Mesenchymal stem cell (in vitro differentiated cells and primary cell): ENCODE results near the gene TRAF3IP1.

Experiments
- DNase-seq: peaks from one replicate; pipeline ENCODE4 v3.0.0-alpha.2; 2013
- H2AFZ ChIP-seq: one replicate; pipeline ENCODE4 v1.6.1; 2013; ENCODE audit warnings: low read depth, mild to moderate bottlenecking, control low read depth, inconsistent platforms, low read length, moderate library complexity
- H2AK5ac ChIP-seq: 2 replicates; pipeline ENCODE4 v1.6.1; 2013; ENCODE audit warnings: low read length, moderate library complexity, mild to moderate bottlenecking, inconsistent platforms; ENCODE audit not compliant: severe bottlenecking
- H2BK120ac ChIP-seq: one replicate; pipeline ENCODE4 v1.6.1; 2013; ENCODE audit warnings: low read depth, mild to moderate bottlenecking, inconsistent platforms, low read length, moderate library complexity
- H2BK12ac ChIP-seq, 2 experiments: one replicate each; pipeline ENCODE4 v1.6.1; 2013; ENCODE audit warnings: inconsistent platforms in 2 of 2, low read length in 2 of 2, mild to moderate bottlenecking in 2 of 2, moderate library complexity in 2 of 2, control low read depth in 1 of 2
- H2BK15ac ChIP-seq: one replicate; pipeline ENCODE4 v1.6.1; 2013; ENCODE audit warnings: mild to moderate bottlenecking, low read depth, inconsistent platforms; ENCODE audit not compliant: poor library complexity, severe bottlenecking
- H2BK5ac ChIP-seq: 2 replicates; pipeline ENCODE4 v1.6.1; 2013; ENCODE audit warnings: low read depth, mild to moderate bottlenecking, low read length, control low read depth, inconsistent platforms; ENCODE audit not compliant: poor library complexity, severe bottlenecking
- H3K14ac ChIP-seq, 2 experiments: one replicate each; pipeline ENCODE4 v1.6.1; 2013; ENCODE audit warnings: inconsistent platforms in 2 of 2, low read length in 2 of 2, control low read depth in 1 of 2, mild to moderate bottlenecking in 1 of 2, moderate library complexity in 1 of 2
- H3K18ac ChIP-seq, 2 experiments: one replicate each; pipeline ENCODE4 v1.6.1; 2013; ENCODE audit warnings: inconsistent platforms in 2 of 2, low read length in 2 of 2, control low read depth in 1 of 2, low read depth in 1 of 2, mild to moderate bottlenecking in 1 of 2
- H3K23ac ChIP-seq, 2 experiments: one replicate each; pipeline ENCODE4 v1.6.1; 2013; ENCODE audit warnings: inconsistent platforms in 2 of 2, low read length in 2 of 2, mild to moderate bottlenecking in 2 of 2, moderate library complexity in 2 of 2, control low read depth in 1 of 2
- H3K27ac ChIP-seq: 2 replicates; pipeline ENCODE4 v1.5.1; 2013; ENCODE audit warnings: mild to moderate bottlenecking, moderate library complexity, low read length, control low read depth, inconsistent platforms; ENCODE audit not compliant: poor library complexity, severe bottlenecking
- H3K27me3 ChIP-seq, 2 experiments: 2 replicates each; pipeline versions ENCODE4 v1.6.1 to v1.7.0; 2013; ENCODE audit warnings: low read length in 2 of 2, mild to moderate bottlenecking in 2 of 2, moderate library complexity in 2 of 2, control low read depth in 1 of 2, inconsistent platforms in 1 of 2; ENCODE audit not compliant: control insufficient read depth in 1 of 2, insufficient read depth in 1 of 2
- H3K36me3 ChIP-seq, 2 experiments: 2 replicates each; pipeline versions ENCODE4 v1.6.1 to v1.7.0; 2013; ENCODE audit warnings: low read length in 2 of 2, control low read depth in 1 of 2, inconsistent platforms in 1 of 2, low read depth in 1 of 2, mild to moderate bottlenecking in 1 of 2; ENCODE audit not compliant: insufficient read depth in 2 of 2, control insufficient read depth in 1 of 2
- H3K4ac ChIP-seq, 2 experiments: one replicate each; pipeline ENCODE4 v1.6.1; 2013; ENCODE audit warnings: inconsistent platforms in 2 of 2, low read length in 2 of 2, mild to moderate bottlenecking in 2 of 2, moderate library complexity in 2 of 2, control low read depth in 1 of 2, low read depth in 1 of 2
- H3K4me1 ChIP-seq: 2 replicates; pipeline ENCODE4 v1.6.1; 2013; ENCODE audit warnings: low read depth, low read length, control low read depth; ENCODE audit not compliant: control insufficient read depth, insufficient read depth
- H3K4me2 ChIP-seq: 2 replicates; pipeline ENCODE4 v1.6.1; 2013; ENCODE audit warnings: low read length, mild to moderate bottlenecking, inconsistent platforms; ENCODE audit not compliant: poor library complexity, severe bottlenecking
- H3K4me3 ChIP-seq, 2 experiments: 2 replicates each; pipeline versions ENCODE4 v1.5.1 to v1.7.0; 2013; ENCODE audit warnings: low read length in 2 of 2, mild to moderate bottlenecking in 2 of 2, control low read depth in 1 of 2, low read depth in 1 of 2; ENCODE audit not compliant: insufficient read depth in 1 of 2
- H3K79me1 ChIP-seq: replicated peaks from 2 replicates; pipeline ENCODE4 v1.6.1; 2013; ENCODE audit warnings: mild to moderate bottlenecking, control low read depth, low read length, inconsistent platforms; ENCODE audit not compliant: poor library complexity, severe bottlenecking
- H3K9ac ChIP-seq: 2 replicates; pipeline ENCODE4 v1.7.0; 2013; ENCODE audit warnings: mild to moderate bottlenecking, low read length, moderate library complexity
- H3K9me3 ChIP-seq: 2 replicates; pipeline ENCODE4 v1.7.0; 2013; ENCODE audit warnings: mild to moderate bottlenecking, low read length; ENCODE audit not compliant: control insufficient read depth
- H4K8ac ChIP-seq: one replicate; pipeline ENCODE4 v1.6.1; 2013; ENCODE audit warnings: inconsistent platforms, mild to moderate bottlenecking, low read length, moderate library complexity
- H4K91ac ChIP-seq: one replicate; pipeline ENCODE4 v1.6.1; 2013; ENCODE audit warnings: mild to moderate bottlenecking, low read length, inconsistent platforms
- WGBS: methylation state at CpG from one replicate; pipeline ENCODE4 v1.1.7; 2013; ENCODE audit warnings: mixed read lengths; 5-methylcytosine and 5-hydroxymethylcytosine counted together

The TRAF3IP1 gene

GRCh38 chr2:238326801-238327365 is 6.6 kb downstream of the TRAF3IP1 start:
- Histone ChIP-seq H4K91ac (no peak overlapping the region), H2AFZ (no peak overlapping the region), H3K9me3 (no peaks in the 10 kb centered on the region), H3K27ac (no peak overlapping the region), H3K9ac (no peak overlapping the region), H3K27me3 (no peaks in the 10 kb centered on the region), H3K79me1 (peaks cover 52% of the 10 kb centered on the region), H3K23ac (no peak overlapping the region), H2BK5ac (no peak overlapping the region), H2BK15ac (no peak overlapping the region), H3K36me3 (peaks cover 44 to 49% of the 10 kb centered on the region in 2 experiments), H2AK5ac (no peak overlapping the region), H3K4me2 (no peak overlapping the region), H3K4ac (no peak overlapping the region), H3K14ac (no peak overlapping the region), H3K4me1 (peaks cover 3% of the 10 kb centered on the region), H2BK120ac (no peak overlapping the region), H4K8ac (no peak overlapping the region), H3K18ac (no peak overlapping the region), H2BK12ac (no peak overlapping the region), H3K4me3 (no peak overlapping the region)
- WGBS = 94% methylated on average over 11 of the region's 12 CpGs
- DNase-seq = no peak

- peaks cover 52% of the 10 kb centered on the region for H3K79me1 ChIP-seq
- no peaks in the 10 kb centered on the region for H3K4me1 ChIP-seq
- H2BK12ac ChIP-seq = no peak overlapping the region
Observed at GRCh38 chr2:238327751-238328150, 7.4 kb downstream of the TRAF3IP1 start.

GRCh38 chr2:238330391-238330790 is 10.1 kb downstream of the TRAF3IP1 start:
- Histone ChIP-seq H3K27me3 (no peaks in the 10 kb centered on the region), H3K9me3 (no peaks in the 10 kb centered on the region), H4K8ac (no peak overlapping the region), H3K27ac (no peak overlapping the region), H2BK120ac (no peak overlapping the region), H2AK5ac (no peak overlapping the region), H3K79me1 (peaks cover 39% of the 10 kb centered on the region), H3K4ac (peak overlapping the region in 1 of 2 experiments; percentile 21), H2BK12ac (no peak overlapping the region), H3K14ac (no peak overlapping the region), H3K36me3 (peaks cover 38 to 58% of the 10 kb centered on the region in 2 experiments), H2BK15ac (no peak overlapping the region), H3K18ac (no peak overlapping the region), H4K91ac (no peak overlapping the region), H2AFZ (no peak overlapping the region), H3K23ac (no peak overlapping the region), H3K4me2 (no peak overlapping the region), H2BK5ac (no peak overlapping the region), H3K4me3 (no peak overlapping the region), H3K9ac (no peak overlapping the region), H3K4me1 (no peaks in the 10 kb centered on the region)
- WGBS = 93% methylated on average over 9 of the region's 9 CpGs
- no peak for DNase-seq

More at GRCh38 chr2:238327751-238328150, 7.4 kb downstream of the TRAF3IP1 start:
- no peak overlapping the region for H2AFZ ChIP-seq
- H3K4ac ChIP-seq = no peak overlapping the region
- H3K27ac ChIP-seq = no peak overlapping the region
- no peak overlapping the region for H3K23ac ChIP-seq
- H3K18ac ChIP-seq = no peak overlapping the region
- H3K27me3 ChIP-seq = no peaks in the 10 kb centered on the region
- H4K91ac ChIP-seq = no peak overlapping the region
- no peak for DNase-seq
- H3K14ac ChIP-seq = no peak overlapping the region
- no peak overlapping the region for H2BK5ac ChIP-seq
- H4K8ac ChIP-seq = no peak overlapping the region
- no CpG with 5 or more reads among the region's 3 CpGs for WGBS
- H2BK15ac ChIP-seq = no peak overlapping the region
- H3K9me3 ChIP-seq = no peaks in the 10 kb centered on the region
- no peak overlapping the region for H3K4me2 ChIP-seq
- H2AK5ac ChIP-seq = no peak overlapping the region
- no peak overlapping the region for H2BK120ac ChIP-seq
- no peak overlapping the region for H3K4me3 ChIP-seq
- peaks cover 44 to 49% of the 10 kb centered on the region in 2 experiments for H3K36me3 ChIP-seq
- no peak overlapping the region for H3K9ac ChIP-seq

GRCh38 chr2:238331916-238332315 is 11.6 kb downstream of the TRAF3IP1 start:
- H2AK5ac ChIP-seq = no peak overlapping the region
- 94% methylated on average over 4 of the region's 5 CpGs for WGBS

More at GRCh38 chr2:238331916-238332315, 11.6 kb downstream of the TRAF3IP1 start:
- no peak overlapping the region for H3K23ac ChIP-seq
- no peak overlapping the region for H2BK5ac ChIP-seq
- H3K18ac ChIP-seq = no peak overlapping the region
- H3K4me1 ChIP-seq = peaks cover 3% of the 10 kb centered on the region
- no peak for DNase-seq
- no peak overlapping the region for H2AFZ ChIP-seq
- no peaks in the 10 kb centered on the region for H3K27me3 ChIP-seq
- H2BK12ac ChIP-seq = no peak overlapping the region
- H3K79me1 ChIP-seq = peaks cover 32% of the 10 kb centered on the region
- H3K14ac ChIP-seq = no peak overlapping the region
- H4K8ac ChIP-seq = no peak overlapping the region
- no peak overlapping the region for H3K4ac ChIP-seq
- H3K27ac ChIP-seq = no peak overlapping the region
- H3K9ac ChIP-seq = no peak overlapping the region
- H2BK15ac ChIP-seq = no peak overlapping the region
- H3K4me2 ChIP-seq = no peak overlapping the region
- no peak overlapping the region for H3K4me3 ChIP-seq
- peaks cover 29 to 63% of the 10 kb centered on the region in 2 experiments for H3K36me3 ChIP-seq
- H4K91ac ChIP-seq = no peak overlapping the region
- no peak overlapping the region for H2BK120ac ChIP-seq
- no peaks in the 10 kb centered on the region for H3K9me3 ChIP-seq
